Measurements from ENCODE around the gene CHMP2A. TPM values are rescaled to one million over a fixed set of nuclear protein-coding genes. Genes with fewer than 3 reads are reported as not detected.
"Not testable (repeated sequence)": the region's sequence is repeated elsewhere in the genome, so short reads cannot be mapped to it uniquely, and the experiment has no call there.

The CHMP2A gene
- total and polyA plus RNA-seq, 2 of the 8 experiments (the other 6 are each of a cell fraction or from before 2014, with no cell fraction given): 70.0 to 132 TPM

DNA sequence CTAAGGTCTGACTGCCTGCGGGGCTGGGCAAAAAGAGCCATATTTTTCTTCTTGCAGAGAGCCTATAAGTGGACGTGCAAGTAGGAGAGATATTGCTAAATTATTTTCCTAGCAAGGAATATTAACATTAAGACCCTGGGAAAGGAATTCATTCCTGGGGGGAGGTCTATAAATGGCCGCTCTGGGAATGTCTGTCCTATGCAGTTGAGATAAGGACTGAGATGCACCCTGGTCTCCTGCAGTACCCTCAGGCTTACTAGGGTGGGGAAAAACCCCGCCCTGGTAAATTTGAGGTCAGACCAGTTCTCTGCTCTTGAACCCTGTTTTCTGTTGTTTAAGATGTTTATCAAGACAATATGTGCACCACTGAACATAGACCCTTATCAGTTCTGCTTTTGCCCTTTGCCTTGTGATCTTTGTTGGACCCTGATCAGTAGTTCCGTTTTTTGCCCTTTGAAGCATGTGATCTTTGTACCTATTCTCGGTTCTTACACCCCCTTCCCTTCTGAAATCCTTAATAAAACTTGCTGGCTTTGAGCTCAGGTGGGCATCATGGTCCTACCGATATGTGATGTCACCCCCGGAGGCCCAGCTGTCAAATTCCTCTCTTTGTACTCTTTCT lies 47.2 kb downstream of the CHMP2A start:
- H3K4me2 ChIP-seq (ENCODE audit: insufficient read depth in 1 of 2, low read depth in 2 of 2, low read length in 2 of 2); H3K4ac ChIP-seq (replicated peaks; ENCODE audit: insufficient read length, low read depth, low read length); H3K27me3 ChIP-seq (replicated peaks in 1 of 4; ENCODE audit: control insufficient read depth in 3 of 4, extremely low read depth in 1 of 4, insufficient read depth in 3 of 4, low read length in 3 of 4); H2BK20ac ChIP-seq (ENCODE audit: low read length); H4K20me1 ChIP-seq (replicated peaks in 1 of 2; ENCODE audit: control insufficient read depth in 1 of 2, insufficient read depth in 2 of 2, low read length in 2 of 2); H3K36me3 ChIP-seq (ENCODE audit: control insufficient read depth in 2 of 4, insufficient read depth in 4 of 4, low read length in 3 of 4); H3K79me2 ChIP-seq (ENCODE audit: control insufficient read depth in 1 of 2, insufficient read depth in 2 of 2, low read length in 2 of 2); H3K23me2 ChIP-seq (ENCODE audit: low read depth, low read length); H3K4me3 ChIP-seq (ENCODE audit: extremely low read depth in 1 of 4, insufficient read depth in 2 of 4, low read depth in 3 of 4, low read length in 4 of 4); H3K9me3 ChIP-seq (ENCODE audit: insufficient read depth in 2 of 2, low read depth in 1 of 2, low read length in 1 of 2); FAIRE-seq; H4K5ac ChIP-seq (ENCODE audit: insufficient read length, low read depth, low read length); H3K9ac ChIP-seq (replicated peaks in 1 of 4; ENCODE audit: extremely low read depth in 1 of 4, low read depth in 3 of 4, low read length in 3 of 4); H2AK5ac ChIP-seq (ENCODE audit: low read depth, low read length); H2BK5ac ChIP-seq (ENCODE audit: low read depth, low read length); H3K56ac ChIP-seq (replicated peaks; ENCODE audit: insufficient read length, low read depth, low read length); H3K23ac ChIP-seq (ENCODE audit: insufficient read length); H3K14ac ChIP-seq (ENCODE audit: insufficient read length); H3K4me1 ChIP-seq (replicated peaks in 1 of 4; ENCODE audit: control insufficient read depth in 3 of 4, insufficient read depth in 4 of 4, low read length in 3 of 4); H4K8ac ChIP-seq (ENCODE audit: extremely low read depth, insufficient read depth, low read length); H3K79me1 ChIP-seq (ENCODE audit: low read depth, low read length); H2AFZ ChIP-seq (ENCODE audit: low read length); DNase-seq (ENCODE audit: low read depth in 1 of 2, low spot score in 2 of 2); H3K18ac ChIP-seq (ENCODE audit: extremely low read depth, low read length); H4K91ac ChIP-seq (replicated peaks; ENCODE audit: insufficient read length, low read length); H2BK120ac ChIP-seq (replicated peaks; ENCODE audit: low read depth, low read length); H2BK12ac ChIP-seq (ENCODE audit: low read depth, low read length); H2BK15ac ChIP-seq (ENCODE audit: low read length); H3K27ac ChIP-seq (ENCODE audit: low read depth, low read length): not testable (repeated sequence)
- peak in 1 of 2 experiments; percentile 13; a peak in 1 of 3 replicates for TF ChIP-seq EP300 (IDR thresholded peaks at IDR 0.05; ENCODE audit: borderline replicate concordance in 1 of 2, low read depth in 2 of 2, low read length in 2 of 2)
- ChIA-PET CTCF (ENCODE audit: partially characterized antibody) (interaction anchor here (2.2 kb wide), 1 partner anchor 12 kb away, joined by 6 read pairs; the partner anchor contains the start of gene ZBTB45), POLR2A (ENCODE audit: partially characterized antibody) (interaction anchor here (0.6 to 1.8 kb wide), 4 partner anchors 10 to 310 kb away, joined by 3 to 6 read pairs (median 4); partner anchors contain the start of gene ZBTB45)
- 66% methylated on average over 8 of the region's 8 CpGs; no CpG with 5 or more reads in 1 of the 2 experiments for WGBS, 2 experiments (ENCODE audit: extremely low coverage in 1 of 2, insufficient coverage in 1 of 2, insufficient read length in 1 of 2, insufficient replicate concordance in 2 of 2, low coverage in 1 of 2, low lambda C conversion rate in 2 of 2, missing lambda C conversion rate in 1 of 2)

Small RNA genes lying within 50 kb of the gene (microRNA-seq; reads per million reads assigned to microRNA genes)
- gene MIR6807 (ENCODE audit: borderline microRNAs expressed in 2 of 2, borderline number of aligned reads in 2 of 2, borderline replicate concordance in 1 of 2): 0.41 to 1.4 reads per million in 2 experiments

Small RNA genes lying within 50 kb of the gene (small RNA-seq; reads per million reads assigned to genes)
- 3.6 reads per million, percentile 47 among the genes with 10 or more reads in this experiment for gene MIR6807 (ENCODE audit: insufficient read depth)
- gene RN7SL525P (ENCODE audit: insufficient read depth): not detected

Other genes starting within 250 kb of the CHMP2A start
- 30.6 and 31.5 TPM in 2 replicates for gene ERVK3-1, start 249.7 kb downstream of the CHMP2A start, total RNA-seq (2021; fragmentation: NEBNext Ultra II Directional; extraction: Animal tissue kit (Norgen Biotek cat#: 25700))
- gene ERVK3-1, start 249.7 kb downstream of the CHMP2A start, polyA plus RNA-seq (2011; rRNA removed): 28.1 and 29.9 TPM in 2 replicates
- gene ZSCAN22, start 228.1 kb downstream of the CHMP2A start, total RNA-seq (2021; fragmentation: NEBNext Ultra II Directional; extraction: Animal tissue kit (Norgen Biotek cat#: 25700)): 3.1 and 3.2 TPM in 2 replicates
- gene ZSCAN22, start 228.1 kb downstream of the CHMP2A start, polyA plus RNA-seq (2011; rRNA removed): 2.6 and 3.3 TPM in 2 replicates
- 19.9 and 20.8 TPM in 2 replicates for gene A1BG, start 201.6 kb downstream of the CHMP2A start, total RNA-seq (2021; fragmentation: NEBNext Ultra II Directional; extraction: Animal tissue kit (Norgen Biotek cat#: 25700))
- gene A1BG, start 201.6 kb downstream of the CHMP2A start, polyA plus RNA-seq (2011; rRNA removed): 69.6 and 108 TPM in 2 replicates
- 0.93 and 1.0 TPM in 2 replicates for gene ZNF497, start 192.4 kb downstream of the CHMP2A start, total RNA-seq (2021; fragmentation: NEBNext Ultra II Directional; extraction: Animal tissue kit (Norgen Biotek cat#: 25700))
- 1.4 and 2.0 TPM in 2 replicates for gene ZNF497, start 192.4 kb downstream of the CHMP2A start, polyA plus RNA-seq (2011; rRNA removed)
- gene ZNF837, start 174.1 kb downstream of the CHMP2A start, total RNA-seq (2021; fragmentation: NEBNext Ultra II Directional; extraction: Animal tissue kit (Norgen Biotek cat#: 25700)): 1.9 and 2.7 TPM in 2 replicates
- gene ZNF837, start 174.1 kb downstream of the CHMP2A start, polyA plus RNA-seq (2011; rRNA removed): 3.3 and 6.6 TPM in 2 replicates
- gene RPS5, start 167.8 kb downstream of the CHMP2A start, total RNA-seq (2021; fragmentation: NEBNext Ultra II Directional; extraction: Animal tissue kit (Norgen Biotek cat#: 25700)): 1,554 and 1,557 TPM in 2 replicates
- 5,731 and 5,910 TPM in 2 replicates for gene RPS5, start 167.8 kb downstream of the CHMP2A start, polyA plus RNA-seq (2011; rRNA removed)
- 1.0 and 1.2 TPM in 2 replicates for gene RNF225, start 159.4 kb downstream of the CHMP2A start, total RNA-seq (2021; fragmentation: NEBNext Ultra II Directional; extraction: Animal tissue kit (Norgen Biotek cat#: 25700))
- 0.17 TPM in 2 replicates for gene RNF225, start 159.4 kb downstream of the CHMP2A start, polyA plus RNA-seq (2011; rRNA removed)
- gene ZNF584, start 146.5 kb downstream of the CHMP2A start, total RNA-seq (2021; fragmentation: NEBNext Ultra II Directional; extraction: Animal tissue kit (Norgen Biotek cat#: 25700)): 4.5 and 5.2 TPM in 2 replicates
- gene ZNF584, start 146.5 kb downstream of the CHMP2A start, polyA plus RNA-seq (2011; rRNA removed): 2.5 and 2.7 TPM in 2 replicates
- 1.5 and 1.9 TPM in 2 replicates for gene ZNF132, start 115.0 kb downstream of the CHMP2A start, total RNA-seq (2021; fragmentation: NEBNext Ultra II Directional; extraction: Animal tissue kit (Norgen Biotek cat#: 25700))
- gene ZNF132, start 115.0 kb downstream of the CHMP2A start, polyA plus RNA-seq (2011; rRNA removed): 0.86 and 0.89 TPM in 2 replicates
- 5.3 and 6.0 TPM in 2 replicates for gene ZNF324B, start 103.5 kb downstream of the CHMP2A start, total RNA-seq (2021; fragmentation: NEBNext Ultra II Directional; extraction: Animal tissue kit (Norgen Biotek cat#: 25700))
- 2.9 and 3.5 TPM in 2 replicates for gene ZNF324B, start 103.5 kb downstream of the CHMP2A start, polyA plus RNA-seq (2011; rRNA removed)
- 5.8 and 6.4 TPM in 2 replicates for gene ZNF324, start 88.0 kb downstream of the CHMP2A start, total RNA-seq (2021; fragmentation: NEBNext Ultra II Directional; extraction: Animal tissue kit (Norgen Biotek cat#: 25700))
- 5.1 and 6.7 TPM in 2 replicates for gene ZNF324, start 88.0 kb downstream of the CHMP2A start, polyA plus RNA-seq (2011; rRNA removed)
- 4.1 and 4.3 TPM in 2 replicates for gene ZNF446, start 78.8 kb downstream of the CHMP2A start, total RNA-seq (2021; fragmentation: NEBNext Ultra II Directional; extraction: Animal tissue kit (Norgen Biotek cat#: 25700))
- 5.5 and 8.2 TPM in 2 replicates for gene ZNF446, start 78.8 kb downstream of the CHMP2A start, polyA plus RNA-seq (2011; rRNA removed)
- gene SLC27A5, start 43.1 kb downstream of the CHMP2A start, total RNA-seq (2021; fragmentation: NEBNext Ultra II Directional; extraction: Animal tissue kit (Norgen Biotek cat#: 25700)): 20.7 and 25.1 TPM in 2 replicates
- gene SLC27A5, start 43.1 kb downstream of the CHMP2A start, polyA plus RNA-seq (2011; rRNA removed): 80.5 and 95.9 TPM in 2 replicates
- 16.9 and 17.3 TPM in 2 replicates for gene ZBTB45, start 35.3 kb downstream of the CHMP2A start, total RNA-seq (2021; fragmentation: NEBNext Ultra II Directional; extraction: Animal tissue kit (Norgen Biotek cat#: 25700))
- gene ZBTB45, start 35.3 kb downstream of the CHMP2A start, polyA plus RNA-seq (2011; rRNA removed): 17.2 and 31.4 TPM in 2 replicates
- gene TRIM28, start 11.0 kb downstream of the CHMP2A start, total RNA-seq (2021; fragmentation: NEBNext Ultra II Directional; extraction: Animal tissue kit (Norgen Biotek cat#: 25700)): 1,398 and 1,433 TPM in 2 replicates
- gene TRIM28, start 11.0 kb downstream of the CHMP2A start, polyA plus RNA-seq (2011; rRNA removed): 1,442 and 2,243 TPM in 2 replicates
- gene UBE2M, start 3.5 kb upstream of the CHMP2A start, total RNA-seq (2021; fragmentation: NEBNext Ultra II Directional; extraction: Animal tissue kit (Norgen Biotek cat#: 25700)): 114 and 119 TPM in 2 replicates
- 91.8 and 93.8 TPM in 2 replicates for gene UBE2M, start 3.5 kb upstream of the CHMP2A start, polyA plus RNA-seq (2011; rRNA removed)
- gene MZF1, start 18.2 kb upstream of the CHMP2A start, total RNA-seq (2021; fragmentation: NEBNext Ultra II Directional; extraction: Animal tissue kit (Norgen Biotek cat#: 25700)): 15.2 and 15.5 TPM in 2 replicates
- gene MZF1, start 18.2 kb upstream of the CHMP2A start, polyA plus RNA-seq (2011; rRNA removed): 25.0 and 38.0 TPM in 2 replicates

Data from H1 (cell line).